ENCODE data around the gene HS1BP3. TPM values are rescaled to one million over a fixed set of nuclear protein-coding genes. Genes with fewer than 3 reads are reported as not detected.

Gene HS1BP3
- polyA plus RNA-seq, 2 of the 4 experiments (the other 2 are of a cell fraction) = 12.4 to 23.5 TPM

- TF ChIP-seq CHD4 (IDR thresholded peaks at IDR 0.05; ENCODE audit: borderline replicate concordance) = no peak
Measured at GRCh38 chr2:20590704-20591515, 60.0 kb downstream of the HS1BP3 start (continued).

GRCh38 chr2:20589975-20590703, 60.8 kb downstream of the HS1BP3 start:
- Histone ChIP-seq H3K4me1 (peaks cover 47% of the 10 kb centered on the region), H3K9me3 (no peaks in the 10 kb centered on the region), H3K4me2 (peak overlapping the region; percentile 7; the same call in 1 of the 3 replicates), H3K27ac (peak overlapping the region; percentile 43 to 89; a peak in 4 of 6 replicates), H3K4me3 (no peak overlapping the region)
- no peak for DNase-seq (ENCODE audit: low read depth in 1 of 2, low spot score in 1 of 2)
- no peak for FAIRE-seq
- ChIA-PET CTCF (interaction anchor here (0.8 to 3.9 kb wide), 7 partner anchors 10 to 146 kb away, joined by 3 to 12 read pairs (median 3); no protein-coding TSS in a partner anchor), POLR2A (interaction anchor here (3.0 kb wide), 1 partner anchor 143 kb away, joined by 24 read pairs; the partner anchor contains the start of gene RHOB)
- ATAC-seq = no peak
- 68% methylated on average over 14 of the region's 14 CpGs for WGBS (ENCODE audit: missing lambda C conversion rate)
- TF ChIP-seq RFX5 (IDR thresholded peaks at IDR 0.05) (no peak), EHMT2 (IDR thresholded peaks at IDR 0.05; ENCODE audit: low read depth) (no peak), GATA3 (IDR thresholded peaks at IDR 0.05; ENCODE audit: borderline replicate concordance) (no peak), EHF (CRISPR knock-in tag; IDR thresholded peaks at IDR 0.05) (no peak), NFE2L2 (conservative IDR thresholded peaks at IDR 0.05; ENCODE audit: low read length) (no peak), NPAS2 (CRISPR knock-in tag; IDR thresholded peaks at IDR 0.05; ENCODE audit: borderline replicate concordance) (no peak), POLR2A (IDR thresholded peaks at IDR 0.05; ENCODE audit: low read length) (no peak), NR3C1 (IDR thresholded peaks at IDR 0.05) (no peak), HMGXB4 (CRISPR knock-in tag; IDR thresholded peaks at IDR 0.05; ENCODE audit: borderline replicate concordance) (no peak), PBX3 (IDR thresholded peaks at IDR 0.05) (no peak), ATOH8 (CRISPR knock-in tag; IDR thresholded peaks at IDR 0.05; ENCODE audit: low read depth) (no peak), HOXA7 (CRISPR knock-in tag; IDR thresholded peaks at IDR 0.05) (no peak), HOXB13 (CRISPR knock-in tag; IDR thresholded peaks at IDR 0.05; ENCODE audit: low read depth) (no peak), POLR2AphosphoS2 (conservative IDR thresholded peaks at IDR 0.05; ENCODE audit: low read length) (no peak), USF2 (IDR thresholded peaks at IDR 0.05) (no peak)

All from A549 (cell line).